HG02981 (cell line): Measurements from ENCODE around the gene FBXO7.

Experiments used
- ATAC-seq: cut with Tn5 transposase; IDR thresholded peaks from one replicate; pipeline ENCODE4 v1.9.1; 2021; ENCODE audit warnings: mild to moderate bottlenecking, moderate library complexity; ENCODE audit not compliant: unreplicated experiment

The FBXO7 gene

GRCh38 chr22:32489377-32489776, 14.8 kb downstream of the FBXO7 start:
- ATAC-seq: no peak

GRCh38 chr22:32490279-32490678, 15.7 kb downstream of the FBXO7 start:
- ATAC-seq: no peak

- no peak for ATAC-seq
These were observed 17.5 kb downstream of the FBXO7 start for GRCh38 chr22:32492111-32492510.

- no peak for ATAC-seq
These were observed 18.9 kb downstream of the FBXO7 start for GRCh38 chr22:32493551-32493950.

- ATAC-seq: no peak
These were observed 20.4 kb downstream of the FBXO7 start for GRCh38 chr22:32494971-32495370.

- ATAC-seq: no peak
These were observed 25.1 kb downstream of the FBXO7 start for GRCh38 chr22:32499666-32500065.

GRCh38 chr22:32501836-32502752, 27.5 kb downstream of the FBXO7 start:
- no peak for ATAC-seq

GRCh38 chr22:32509045-32509444, 34.4 kb downstream of the FBXO7 start:
- no peak for ATAC-seq

GRCh38 chr22:32511274-32511673, 36.7 kb downstream of the FBXO7 start:
- no peak for ATAC-seq

- no peak for ATAC-seq
These were observed 37.2 kb downstream of the FBXO7 start for GRCh38 chr22:32511776-32512175.

- ATAC-seq: no peak
These were observed 37.8 kb downstream of the FBXO7 start for GRCh38 chr22:32512267-32512982.

GRCh38 chr22:32515084-32515483, 40.5 kb downstream of the FBXO7 start:
- no peak for ATAC-seq

GRCh38 chr22:32517488-32517887, 42.9 kb downstream of the FBXO7 start:
- ATAC-seq: no peak

- ATAC-seq: no peak
These were observed 43.3 kb downstream of the FBXO7 start for GRCh38 chr22:32517921-32518320.

GRCh38 chr22:32518381-32518780, 43.8 kb downstream of the FBXO7 start:
- ATAC-seq: no peak

- ATAC-seq: no peak
These were observed 44.2 kb downstream of the FBXO7 start for GRCh38 chr22:32518848-32519247.

- no peak for ATAC-seq
These were observed 46.0 kb downstream of the FBXO7 start for GRCh38 chr22:32520612-32521011.

- ATAC-seq: no peak
These were observed 47.6 kb downstream of the FBXO7 start for GRCh38 chr22:32522237-32522636.

GRCh38 chr22:32527756-32528155, 53.1 kb downstream of the FBXO7 start:
- no peak for ATAC-seq

- ATAC-seq: no peak
These were observed 53.7 kb downstream of the FBXO7 start for GRCh38 chr22:32528316-32528715.

GRCh38 chr22:32528984-32529982, 54.7 kb downstream of the FBXO7 start:
- no peak for ATAC-seq
